GM21528 (cell line): Measurements from ENCODE around the gene GART.

Experiments
- ATAC-seq: cut with Tn5 transposase; IDR thresholded peaks from one replicate; pipeline ENCODE4 v1.9.1; 2021; ENCODE audit warnings: mild to moderate bottlenecking, moderate library complexity; ENCODE audit not compliant: unreplicated experiment, low FRiP score

The GART gene

GRCh38 chr21:33554236-33554981, 12.5 kb upstream of the GART start:
- no peak for ATAC-seq

- ATAC-seq = no peak
Measured at GRCh38 chr21:33552999-33553598, 11.2 kb upstream of the GART start.

GRCh38 chr21:33552093-33552998, 10.4 kb upstream of the GART start:
- no peak for ATAC-seq

- no peak for ATAC-seq
Measured at GRCh38 chr21:33551664-33552063, 9.7 kb upstream of the GART start.

GRCh38 chr21:33550772-33551660, 9.1 kb upstream of the GART start:
- no peak for ATAC-seq

- ATAC-seq = no peak
Measured at GRCh38 chr21:33549848-33550771, 8.2 kb upstream of the GART start.

- ATAC-seq = no peak
Measured at GRCh38 chr21:33546086-33546485, 4.2 kb upstream of the GART start.

GRCh38 chr21:33544451-33545195, 2.7 kb upstream of the GART start:
- no peak for ATAC-seq

- ATAC-seq = no peak
Measured at GRCh38 chr21:33543505-33544129, 1.7 kb upstream of the GART start.

GRCh38 chr21:33542640-33543504, 955 bp upstream of the GART start, which contains the start of gene SON:
TSS of gene SON (plus strand) at chr21:33543038. CDS start at chr21:33543093, 55 bp downstream.
- ATAC-seq = peak; percentile 93

- no peak for ATAC-seq
Measured at GRCh38 chr21:33541105-33541711, 709 bp downstream of the GART start.

- ATAC-seq = no peak
Measured at GRCh38 chr21:33540711-33541104, 1.2 kb downstream of the GART start.

GRCh38 chr21:33539616-33540015, 2.3 kb downstream of the GART start:
- no peak for ATAC-seq

GRCh38 chr21:33537212-33537611, 4.7 kb downstream of the GART start:
- ATAC-seq = no peak

- no peak for ATAC-seq
Measured at GRCh38 chr21:33531007-33531406, 10.9 kb downstream of the GART start.

- no peak for ATAC-seq
Measured at GRCh38 chr21:33522953-33523349, 19.0 kb downstream of the GART start.
